WTC11 (cell line): ENCODE measurements around the gene FDCSP.

ENCODE experiments used
- CTCF ChIP-seq: fragments of 200-600 bp; IDR thresholded peaks from 2 replicates; pipeline ENCODE4 v1.8.0; 2022; ENCODE audit warnings: antibody characterized with exemption
- ESRRA ChIP-seq: sonication (generic); formaldehyde crosslinking; IDR thresholded peaks from 2 replicates; pipeline ENCODE4 v1.8.1; 2022; ENCODE audit warnings: mild to moderate bottlenecking, missing genetic modification reagents, borderline replicate concordance
- HMGXB4 ChIP-seq: sonication (generic); formaldehyde crosslinking; IDR thresholded peaks from 2 replicates; pipeline ENCODE4 v1.8.1; 2023; ENCODE audit warnings: mild to moderate bottlenecking, moderate library complexity, missing genetic modification reagents
- MAX ChIP-seq: sonication (generic); formaldehyde crosslinking; IDR thresholded peaks from 2 replicates; pipeline ENCODE4 v1.8.0; 2022; ENCODE audit warnings: mild to moderate bottlenecking, missing genetic modification reagents
- NR3C1 ChIP-seq: sonication (generic); formaldehyde crosslinking; conservative IDR thresholded peaks from 2 replicates; pipeline ENCODE4 v1.8.1; 2023; ENCODE audit warnings: low read depth, mild to moderate bottlenecking, missing genetic modification reagents
- ZNF281 ChIP-seq: sonication (generic); formaldehyde crosslinking; IDR thresholded peaks from 2 replicates; pipeline ENCODE4 v1.8.0; 2023; ENCODE audit warnings: mild to moderate bottlenecking, missing genetic modification reagents

GRCh38 chr4:70239884-70240591 is 14.1 kb downstream of the FDCSP start:
- TF ChIP-seq NR3C1 (CRISPR knock-in tag) = no peak
- no peak for TF ChIP-seq CTCF
- no peak for TF ChIP-seq ESRRA
- TF ChIP-seq ZNF281 (CRISPR knock-in tag) = no peak
- TF ChIP-seq HMGXB4 = no peak
- no peak for TF ChIP-seq MAX (CRISPR knock-in tag)
